HG03064 (cell line): Measurements from ENCODE around the gene MZT2B.
"Not testable (repeated sequence)": the region's sequence is repeated elsewhere in the genome, so short reads cannot be mapped to it uniquely, and the experiment has no call there.

Experiments used
- ATAC-seq: cut with Tn5 transposase; IDR thresholded peaks from one replicate; pipeline ENCODE4 v1.9.1; 2021; ENCODE audit warnings: low read depth; ENCODE audit not compliant: unreplicated experiment

Gene MZT2B

DNA sequence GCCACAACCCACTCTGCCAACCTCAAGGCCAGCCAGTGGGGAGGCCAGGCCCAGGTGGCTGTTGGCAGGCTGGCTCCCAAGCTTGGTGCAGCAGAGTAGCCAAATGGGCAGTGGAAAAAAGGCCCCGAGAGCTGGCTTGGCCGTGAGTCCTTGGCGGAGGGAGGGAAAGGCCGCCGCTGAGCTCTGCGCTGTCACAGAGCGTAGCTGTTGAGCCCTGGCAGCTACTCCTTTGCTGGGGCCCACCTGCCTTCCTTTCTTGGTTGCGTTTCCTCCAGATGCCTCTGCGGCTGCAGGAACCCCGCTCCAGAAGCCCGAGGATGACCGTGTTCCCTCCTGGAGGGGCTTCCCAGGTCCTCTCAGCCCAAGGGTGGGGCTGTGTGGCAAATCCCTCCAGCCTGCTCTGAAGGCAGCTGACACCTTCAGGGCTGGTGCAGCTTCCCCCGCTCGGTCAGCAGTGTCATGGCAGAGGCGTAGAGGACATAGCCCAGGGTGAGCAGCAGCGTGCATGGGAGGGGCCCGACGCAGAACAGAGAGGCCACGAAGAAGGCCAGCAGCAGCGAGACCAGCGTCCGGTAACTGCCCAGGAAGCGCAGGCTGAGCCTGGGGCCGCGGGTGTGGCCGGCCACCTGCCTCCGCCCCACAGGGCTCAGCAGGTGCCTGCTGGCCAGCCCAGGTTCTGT is 29.8 kb upstream of the MZT2B start:
- not testable (repeated sequence) for ATAC-seq

DNA sequence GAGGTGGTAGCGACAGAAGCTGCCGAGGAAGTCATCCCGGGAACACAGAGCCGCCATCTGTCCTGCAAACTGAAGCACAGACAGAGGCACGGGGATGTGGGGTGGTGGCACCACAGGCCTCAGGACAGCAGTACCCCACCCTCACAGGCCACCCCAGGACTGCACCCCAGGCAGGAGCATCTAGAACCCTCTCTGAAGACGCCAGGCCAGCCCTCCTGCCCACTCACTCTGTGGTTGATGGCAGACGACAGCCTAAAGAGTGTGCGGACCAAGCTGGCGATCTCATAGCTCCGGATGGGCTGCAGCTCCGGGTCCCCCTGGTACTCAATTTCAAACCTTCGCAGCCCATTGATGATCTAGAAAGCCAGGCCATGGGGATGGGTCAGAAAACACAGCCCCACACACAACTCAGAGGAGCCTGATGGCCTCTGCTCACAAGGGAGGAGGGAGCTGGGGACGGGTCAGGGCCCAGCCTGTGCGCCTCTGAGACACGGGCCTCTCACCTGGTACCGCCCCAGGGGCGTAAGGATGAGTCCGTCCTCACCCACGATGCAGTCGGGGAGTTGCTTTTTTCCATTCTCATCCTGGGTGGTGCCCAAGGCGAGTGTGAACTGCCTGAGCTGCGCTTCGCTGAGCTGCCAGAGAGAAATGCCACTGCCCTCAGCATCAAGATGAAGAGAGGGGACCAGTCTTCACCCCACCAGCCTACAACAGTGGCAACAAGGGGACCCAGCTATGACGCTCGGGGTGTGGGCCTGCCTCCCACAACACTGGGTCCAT is 29.1 kb upstream of the MZT2B start:
- ATAC-seq, result no peak

DNA sequence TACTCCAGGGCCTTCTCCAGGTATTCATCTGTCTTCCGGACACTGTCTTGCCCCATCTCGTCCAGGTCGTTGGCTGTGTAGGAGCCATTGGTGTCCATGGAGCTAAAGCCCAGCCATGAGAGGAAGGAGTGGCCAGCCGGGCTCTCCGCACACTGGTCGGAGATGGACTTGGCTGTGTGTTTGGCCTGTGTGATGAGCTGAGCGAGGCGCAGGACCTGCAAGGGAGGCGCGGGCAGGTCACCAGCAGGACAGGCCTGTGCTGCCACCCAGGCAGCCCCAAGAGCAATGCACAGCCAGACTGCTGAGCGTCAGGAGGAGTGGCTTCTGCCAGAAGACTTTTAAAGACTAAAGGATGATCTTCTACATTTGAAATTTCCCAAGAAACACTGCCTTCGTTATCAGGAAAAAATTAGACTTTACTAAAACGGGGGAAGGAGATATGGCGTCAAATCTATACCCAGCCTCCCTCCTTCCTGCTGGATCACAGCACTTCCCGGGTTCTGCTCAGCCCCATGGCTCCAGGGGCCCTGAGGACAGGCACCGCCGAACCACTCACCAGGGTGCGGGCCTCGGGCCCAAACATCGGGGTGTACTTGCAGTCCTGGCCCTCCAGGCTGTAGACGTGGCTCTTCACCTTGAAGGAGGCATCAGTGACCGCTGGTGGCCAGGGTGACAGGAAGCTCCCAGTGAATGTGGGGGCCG is 28.2 kb upstream of the MZT2B start:
- ATAC-seq, result not testable (repeated sequence)

DNA sequence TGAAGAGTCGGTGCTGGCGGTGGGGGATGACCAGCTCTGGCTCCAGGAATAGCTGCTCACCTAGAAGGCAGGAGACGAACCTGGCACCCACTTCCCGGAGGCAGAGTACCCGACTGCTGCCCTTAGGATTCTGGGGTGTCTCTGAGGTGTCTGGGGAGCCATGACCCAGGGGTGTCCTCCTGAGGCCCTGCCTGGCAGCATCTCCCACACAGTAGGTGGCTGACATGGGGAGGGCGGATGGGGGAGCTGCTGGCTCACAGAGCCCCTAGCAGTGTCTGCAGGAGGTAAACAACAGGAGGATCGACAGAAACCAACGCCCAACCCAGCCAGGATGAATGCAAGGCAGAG is 27.7 kb upstream of the MZT2B start:
- not testable (repeated sequence) for ATAC-seq

DNA sequence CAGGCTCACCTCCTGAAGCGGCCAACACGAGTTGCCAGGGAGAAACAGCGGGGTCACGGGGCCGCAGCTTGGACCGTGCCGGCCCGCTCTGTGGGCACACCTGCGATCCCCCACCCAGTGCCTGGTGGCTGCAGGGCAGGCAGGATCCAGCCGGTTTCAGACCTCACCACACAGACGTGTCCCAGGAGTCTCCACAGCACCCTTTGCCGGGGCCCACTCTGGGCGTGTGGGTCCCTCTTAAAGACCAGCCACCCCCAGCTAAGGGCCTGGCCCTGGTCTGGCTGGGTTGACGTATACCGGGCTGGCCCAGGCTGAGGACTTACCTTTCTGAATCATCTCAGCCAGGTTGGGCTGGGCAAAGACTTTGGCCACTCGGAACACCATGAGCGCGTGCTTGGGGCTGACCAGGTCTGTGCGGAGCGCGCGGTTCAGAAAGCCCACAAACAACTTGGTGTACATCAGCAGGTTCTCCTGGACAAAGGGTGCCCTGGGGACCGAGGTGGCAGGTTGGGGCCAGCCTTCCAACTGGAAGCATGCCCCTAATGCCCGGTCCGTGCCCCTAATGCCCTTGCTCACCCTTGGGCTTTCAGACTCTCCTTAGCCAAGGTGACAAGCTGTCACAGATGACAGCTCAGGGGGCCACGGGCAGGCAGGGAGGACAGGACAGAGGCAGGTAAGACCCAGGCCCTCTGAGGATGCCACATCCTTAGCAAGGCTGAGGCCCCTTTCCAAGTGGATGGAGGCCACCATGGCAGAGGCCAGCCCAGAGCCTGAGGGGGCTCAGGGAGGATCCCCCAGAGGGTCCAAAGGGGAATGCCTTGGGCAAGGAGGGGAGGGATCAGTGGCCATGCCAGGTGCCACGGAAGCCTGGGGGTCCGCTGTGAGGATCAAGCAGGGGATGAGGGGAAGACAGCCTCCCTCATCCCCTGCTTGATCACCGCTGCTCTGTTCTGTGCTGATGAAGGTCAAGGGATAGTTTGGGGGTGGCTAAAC is 27.0 kb upstream of the MZT2B start:
- no peak for ATAC-seq

DNA sequence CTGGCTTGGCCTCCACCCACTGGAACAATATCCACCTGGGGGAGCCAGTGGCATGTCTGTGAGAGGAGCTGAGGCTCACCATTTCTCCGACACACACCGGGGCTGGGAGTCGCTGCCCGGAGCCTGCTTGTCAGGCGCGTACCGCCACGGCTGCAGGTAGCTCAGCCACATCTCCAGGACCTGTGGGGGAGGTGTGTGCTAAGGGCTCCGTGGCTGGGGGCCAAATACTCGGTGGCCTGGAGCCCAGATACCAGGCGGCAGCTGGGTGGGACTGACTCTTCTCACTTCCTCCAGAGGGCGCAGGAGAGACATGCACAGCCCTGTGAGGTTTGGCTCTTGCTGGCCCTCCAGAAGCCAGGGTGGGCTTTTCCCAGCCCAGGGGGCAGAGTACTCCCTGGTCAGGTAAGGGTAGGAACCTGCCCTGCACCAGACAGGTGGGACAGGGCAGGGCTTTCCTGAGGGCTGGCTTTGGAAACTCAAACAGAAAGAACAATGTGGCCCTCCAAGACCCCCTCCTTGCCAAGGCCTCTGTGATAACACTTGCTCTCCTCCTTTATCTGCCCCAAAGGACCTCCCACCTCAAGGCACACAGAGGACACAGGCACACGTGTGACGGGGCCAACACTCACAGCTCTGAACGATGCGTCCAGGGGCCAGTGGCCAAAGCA is 26.0 kb upstream of the MZT2B start:
- not testable (repeated sequence) for ATAC-seq

DNA sequence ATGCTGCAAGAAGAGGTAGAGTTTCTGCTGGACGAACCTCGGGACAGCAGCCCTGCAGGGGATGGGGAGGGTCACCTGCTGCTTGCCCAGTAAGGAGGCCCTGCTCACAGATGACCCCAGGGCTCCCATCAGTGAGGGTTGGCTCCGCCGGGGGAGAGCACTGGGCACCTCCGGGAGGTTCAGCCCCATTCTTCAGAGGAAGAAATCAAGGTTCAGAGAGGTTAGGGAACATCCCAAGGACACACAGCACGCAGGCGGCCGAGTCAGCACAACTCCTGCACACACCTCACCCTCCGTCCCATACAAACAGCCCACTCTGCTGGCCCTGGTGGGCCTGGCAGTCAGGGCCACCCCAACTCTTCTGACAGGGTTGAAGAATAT is 25.4 kb upstream of the MZT2B start:
- no peak for ATAC-seq

DNA sequence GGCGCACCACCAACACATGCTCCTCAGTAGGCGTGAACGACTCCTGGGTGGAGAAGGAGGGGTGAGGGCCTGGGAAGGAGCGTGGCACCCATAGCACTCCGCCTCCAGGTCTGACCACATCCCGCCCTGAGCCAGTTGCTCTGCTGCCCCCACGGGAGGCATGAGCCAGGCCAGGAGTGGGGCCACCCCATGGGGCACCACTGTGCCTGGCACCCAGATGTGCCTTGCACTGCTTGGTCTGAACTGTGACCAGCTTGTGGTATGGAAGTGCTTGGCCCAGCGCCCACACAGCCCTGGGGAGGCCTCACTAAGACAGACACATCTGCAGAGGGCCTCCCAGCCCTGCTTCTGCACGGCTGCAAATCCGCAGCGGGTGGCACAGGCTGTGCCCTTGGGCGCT is 24.7 kb upstream of the MZT2B start:
- peak; percentile 38 for ATAC-seq

DNA sequence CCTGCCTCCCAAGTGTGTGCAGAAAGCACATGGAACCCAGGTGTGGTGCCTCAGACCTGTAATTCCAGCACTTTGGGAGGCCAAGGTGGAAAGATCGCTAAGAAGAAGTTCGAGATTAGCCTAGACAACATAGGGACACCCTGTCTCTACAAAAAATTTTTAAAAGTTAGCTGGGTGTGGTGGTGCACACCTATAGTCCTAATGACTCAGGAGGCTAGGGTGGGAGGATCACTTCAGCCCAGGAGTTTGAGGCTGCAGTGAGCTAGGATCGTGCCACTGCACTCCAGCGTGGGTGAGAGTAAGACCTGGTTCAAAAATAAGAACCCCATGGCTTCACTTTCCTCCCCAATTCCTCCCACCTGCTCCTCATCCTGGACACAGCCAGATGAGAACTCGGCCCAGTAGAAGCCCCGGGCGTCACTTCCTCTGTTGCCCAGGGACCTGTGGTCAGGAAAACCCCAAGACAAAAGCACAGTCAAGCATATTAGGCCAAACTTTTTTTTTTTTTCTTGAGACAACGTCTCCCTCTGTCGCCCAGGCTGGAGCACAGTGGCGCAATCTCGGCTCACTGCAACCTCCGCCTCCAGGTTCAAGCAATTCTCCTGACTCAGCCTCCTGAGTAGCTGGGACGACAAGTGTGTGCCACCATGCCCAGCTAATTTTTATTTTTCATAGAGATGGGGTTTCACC is 24.1 kb upstream of the MZT2B start:
- peak; percentile 71 for ATAC-seq

DNA sequence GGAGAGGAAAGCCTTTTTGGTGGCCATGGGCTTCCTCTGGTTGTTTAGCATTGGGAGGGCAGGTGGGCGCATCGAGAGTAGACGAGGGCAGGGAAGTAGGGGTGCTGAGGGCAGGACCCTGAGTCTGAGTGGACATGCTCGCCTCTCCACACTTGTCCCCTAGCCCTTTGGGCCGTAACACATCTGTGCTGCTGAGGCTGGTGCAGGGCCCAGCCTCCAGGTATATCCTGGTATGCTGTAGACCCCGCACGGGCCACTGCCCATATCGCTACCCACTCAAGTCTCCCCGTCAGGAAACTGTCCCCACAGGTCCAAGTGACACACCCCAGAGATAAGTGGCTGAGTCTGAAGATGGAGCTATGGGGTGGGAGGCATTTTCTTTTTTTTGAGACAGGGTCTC is 23.4 kb upstream of the MZT2B start:
- ATAC-seq, result no peak

DNA sequence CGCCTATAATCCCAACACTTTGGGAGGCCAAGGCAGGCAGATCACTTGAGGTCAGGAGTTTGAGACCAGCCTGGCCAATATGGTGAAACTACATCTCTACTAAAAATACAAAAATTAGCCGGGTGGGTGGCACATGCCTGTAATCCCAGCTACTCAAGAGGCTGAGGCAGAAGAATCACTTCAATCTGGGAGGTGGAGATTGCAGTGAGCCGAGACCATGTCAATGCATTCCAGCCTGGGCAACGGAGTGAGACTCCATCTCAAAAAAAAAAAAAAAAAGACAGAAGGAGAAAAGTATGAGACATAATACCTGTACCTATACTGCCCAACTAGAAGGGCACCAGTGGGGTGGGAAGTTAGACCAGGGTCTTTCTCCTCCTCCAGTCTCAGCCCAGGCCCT is 22.7 kb upstream of the MZT2B start:
- ATAC-seq, result not testable (repeated sequence)

DNA sequence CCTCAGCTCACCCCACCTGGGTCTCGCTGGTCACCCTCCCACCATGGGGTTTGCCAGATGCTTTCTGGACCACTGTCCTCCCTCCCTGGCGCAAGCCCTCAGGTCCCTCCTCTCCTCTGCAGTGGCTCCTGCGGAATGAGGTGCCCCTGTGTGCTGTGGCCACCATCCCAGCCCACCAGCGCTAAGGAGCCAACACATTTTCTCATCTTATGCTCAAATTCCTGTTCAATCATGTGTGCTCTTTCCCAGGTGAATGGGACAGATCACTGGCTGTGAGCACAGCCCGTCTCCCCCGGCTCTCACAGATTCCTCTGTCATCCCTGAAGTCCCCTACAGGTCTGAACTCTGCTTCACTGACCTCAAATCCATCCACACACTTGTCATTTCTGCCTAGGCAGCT is 21.9 kb upstream of the MZT2B start:
- no peak for ATAC-seq

DNA sequence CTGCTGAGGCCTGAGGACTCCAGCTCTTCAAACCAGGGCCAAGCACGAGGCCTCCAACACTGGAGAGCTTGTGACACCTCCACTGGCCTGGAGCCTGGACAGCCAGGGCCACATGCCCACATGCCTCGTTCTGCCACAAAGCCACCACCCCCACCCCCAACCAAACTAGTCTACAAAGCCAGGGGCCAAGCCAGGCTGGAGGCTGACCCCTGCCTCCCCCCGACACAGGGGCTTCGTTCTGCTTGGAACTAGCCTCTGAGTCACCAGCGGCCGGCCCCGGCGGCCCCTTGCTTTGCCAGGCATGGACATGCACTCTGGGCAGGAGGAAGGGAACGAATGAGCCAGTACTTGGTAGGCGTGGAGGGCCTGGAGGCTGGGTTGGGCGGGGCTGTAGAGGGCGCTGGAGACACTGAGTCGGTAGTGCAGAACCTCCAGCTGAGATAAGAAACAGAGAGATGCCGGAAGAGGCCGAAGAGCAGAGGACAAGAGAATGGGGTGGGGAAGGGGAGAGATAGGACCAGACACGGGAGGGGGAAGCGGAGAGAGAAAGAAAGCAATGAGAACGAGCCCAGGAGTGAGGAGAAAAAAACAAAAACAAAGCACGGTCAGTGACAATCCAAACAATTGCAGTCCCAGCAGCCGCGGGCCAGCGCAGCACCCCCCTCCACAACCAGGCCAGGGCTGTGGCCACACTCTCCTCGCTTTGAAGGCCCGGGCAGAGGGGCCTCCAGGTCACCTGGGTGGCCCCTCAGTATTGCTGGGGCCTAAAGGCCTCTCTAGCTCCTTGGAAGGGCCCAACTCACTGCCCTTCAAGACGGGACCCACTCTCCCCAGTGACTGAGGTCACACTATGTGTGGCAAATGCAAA is 21.0 kb upstream of the MZT2B start:
- not testable (repeated sequence) for ATAC-seq

DNA sequence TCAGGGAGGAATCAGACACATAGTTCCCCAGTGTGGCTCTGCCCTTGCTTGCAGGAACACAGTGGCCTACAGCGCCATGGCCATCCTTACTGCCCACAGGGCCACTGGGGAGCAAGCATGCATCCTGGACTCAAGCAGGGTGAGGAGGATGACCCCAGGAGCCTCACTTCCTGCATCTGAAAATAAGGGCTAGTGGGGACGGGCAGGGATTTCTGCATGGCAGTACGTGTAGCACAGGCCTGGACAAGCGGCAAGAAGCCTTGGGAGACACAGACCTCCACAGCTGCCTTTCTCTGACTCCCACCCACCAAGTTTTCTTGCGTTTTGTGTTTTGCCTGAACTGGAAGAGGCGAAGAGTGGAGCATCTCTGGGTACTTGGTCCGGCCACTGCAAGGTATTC is 19.6 kb upstream of the MZT2B start:
- ATAC-seq, result not testable (repeated sequence)

DNA sequence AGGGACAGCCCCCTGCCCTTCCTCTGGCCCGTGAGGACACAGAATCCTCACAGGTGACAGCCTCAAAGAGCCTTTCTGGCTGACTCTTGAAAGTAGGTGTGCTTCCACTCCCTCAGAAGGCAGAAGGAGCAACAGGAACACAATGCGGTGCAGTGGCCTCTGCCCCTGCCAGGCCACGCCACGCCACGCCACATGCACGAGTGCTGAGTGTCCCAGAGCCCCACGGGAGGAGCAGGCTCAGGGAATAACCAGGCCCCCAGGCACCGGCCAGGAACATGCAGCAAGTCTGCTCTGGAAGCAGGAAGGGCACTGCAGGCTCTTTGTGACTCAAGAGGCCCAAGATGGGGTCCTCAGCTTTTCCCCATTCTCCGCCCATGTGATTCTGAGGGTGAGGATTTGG is 19.1 kb upstream of the MZT2B start:
- ATAC-seq, result no peak

DNA sequence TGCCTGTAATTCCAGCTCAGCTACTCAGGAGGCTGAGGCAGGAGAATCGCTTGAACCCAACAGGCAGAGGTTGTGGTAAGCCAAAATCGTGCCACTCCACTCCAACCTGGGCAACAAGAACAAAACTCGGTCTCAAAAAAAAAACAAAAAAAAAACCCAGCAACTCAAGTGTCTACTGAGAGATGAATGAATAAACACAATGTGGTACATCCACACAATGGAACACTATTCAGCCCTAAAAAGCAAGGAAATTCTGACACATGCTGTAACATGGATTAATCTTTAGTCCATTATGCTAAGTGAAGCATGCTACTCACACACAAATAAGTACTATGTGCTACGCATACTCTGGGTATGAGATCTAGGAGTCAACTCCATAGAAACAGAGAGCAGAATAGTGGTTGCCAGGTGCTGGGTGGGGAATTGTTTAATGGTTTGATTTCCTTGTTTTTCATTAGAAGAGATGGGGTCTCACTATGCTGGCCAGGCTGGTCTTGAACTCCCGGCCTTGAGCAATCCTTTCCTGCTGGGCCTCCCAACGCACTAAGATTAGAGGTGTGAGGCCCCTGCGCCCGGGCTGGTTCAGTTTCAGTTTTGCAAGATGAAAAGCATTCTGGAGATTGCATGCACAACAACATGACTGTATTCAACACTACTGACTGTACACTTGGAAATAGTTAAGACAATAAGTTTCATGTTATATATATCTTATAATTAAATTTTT is 16.6 kb upstream of the MZT2B start:
- ATAC-seq, result no peak

DNA sequence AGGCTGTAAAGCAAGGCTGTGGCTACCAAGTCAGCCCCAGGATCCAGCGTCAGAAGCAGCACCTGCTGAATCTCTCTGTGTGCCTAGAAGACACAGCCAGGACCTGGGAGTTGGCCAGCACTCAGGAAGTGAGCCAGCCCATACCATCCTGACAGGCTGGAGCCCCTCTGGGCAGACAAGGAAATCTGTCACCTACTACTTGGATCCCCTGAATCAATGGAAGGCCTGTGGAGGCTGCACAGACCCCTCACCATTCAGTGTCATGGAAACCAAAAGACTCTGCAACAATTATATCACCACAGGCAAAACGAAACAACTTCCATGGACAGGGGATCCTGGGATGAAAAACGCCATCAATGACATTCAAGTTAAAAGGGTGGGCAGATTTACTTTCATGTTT is 15.5 kb upstream of the MZT2B start:
- not testable (repeated sequence) for ATAC-seq

DNA sequence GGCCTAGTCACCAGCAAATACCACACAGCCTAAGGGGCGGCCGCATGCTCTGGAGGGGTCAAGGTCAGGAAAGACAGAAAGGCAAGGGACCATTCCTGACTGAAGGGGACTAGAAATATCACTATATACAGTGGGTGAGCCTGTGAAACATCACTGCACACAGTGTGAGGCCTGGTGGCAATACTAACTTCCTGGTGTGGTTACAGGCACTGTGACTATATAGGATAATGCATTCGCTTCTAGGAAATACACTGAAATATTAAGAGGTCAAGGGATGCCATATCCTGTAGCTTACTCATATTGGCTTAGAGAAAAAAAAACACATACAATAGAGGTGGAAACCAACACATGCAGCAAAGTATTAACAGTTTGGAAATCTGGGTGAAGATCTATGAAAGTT is 12.9 kb upstream of the MZT2B start:
- ATAC-seq, result not testable (repeated sequence)
